Trophoblast cell (in vitro differentiated cells and primary cell): Measurements from ENCODE around the gene EPS8.

ENCODE experiments used
- DNase-seq, 2 donors: peaks; one replicate each; pipeline ENCODE4 v3.0.0-alpha.2; 2016
- H2AFZ ChIP-seq: 2 replicates; pipeline ENCODE4 v1.6.1; 2013; ENCODE audit warnings: low read length, moderate library complexity, mild to moderate bottlenecking; ENCODE audit not compliant: insufficient read depth, poor library complexity
- H2AK5ac ChIP-seq: 2 replicates; pipeline ENCODE4 v1.6.1; 2013; ENCODE audit warnings: mild to moderate bottlenecking, low read length
- H2BK120ac ChIP-seq: 2 replicates; pipeline ENCODE4 v1.6.1; 2013; ENCODE audit warnings: low read length, mild to moderate bottlenecking, moderate library complexity; ENCODE audit not compliant: insufficient read depth, poor library complexity
- H2BK12ac ChIP-seq: 2 replicates; pipeline ENCODE4 v1.6.1; 2013; ENCODE audit warnings: mild to moderate bottlenecking, low read length, moderate library complexity
- H2BK5ac ChIP-seq: 2 replicates; pipeline ENCODE4 v1.6.1; 2013; ENCODE audit warnings: low read length, low read depth, moderate library complexity, mild to moderate bottlenecking; ENCODE audit not compliant: poor library complexity
- H3K14ac ChIP-seq: 2 replicates; pipeline ENCODE4 v1.6.1; 2013; ENCODE audit warnings: mild to moderate bottlenecking, low read length
- H3K18ac ChIP-seq: 2 replicates; pipeline ENCODE4 v1.6.1; 2013; ENCODE audit warnings: mild to moderate bottlenecking, low read length
- H3K23ac ChIP-seq: 2 replicates; pipeline ENCODE4 v1.6.1; 2013; ENCODE audit warnings: low read length
- H3K27ac ChIP-seq: 2 replicates; pipeline ENCODE4 v1.5.1; 2013; ENCODE audit warnings: low read depth, mild to moderate bottlenecking, inconsistent platforms, low read length, moderate library complexity
- H3K27me3 ChIP-seq: 2 replicates; pipeline ENCODE4 v1.6.1; 2013; ENCODE audit warnings: inconsistent platforms, mild to moderate bottlenecking, low read length, moderate library complexity; ENCODE audit not compliant: insufficient read depth
- H3K36me3 ChIP-seq, 2 experiments: 1 replicate in 1 of 2; 2 replicates in 1 of 2; pipeline ENCODE4 v1.6.1; 2013; ENCODE audit warnings: low read length in 2 of 2, mild to moderate bottlenecking in 2 of 2, moderate library complexity in 1 of 2; ENCODE audit not compliant: insufficient read depth in 2 of 2, control insufficient read depth in 1 of 2
- H3K4ac ChIP-seq: 2 replicates; pipeline ENCODE4 v1.6.1; 2013; ENCODE audit warnings: low read depth, mild to moderate bottlenecking, low read length, moderate library complexity
- H3K4me1 ChIP-seq, 2 experiments: 1 replicate in 1 of 2; 2 replicates in 1 of 2; pipeline ENCODE4 v1.6.1; 2013; ENCODE audit warnings: low read length in 2 of 2, mild to moderate bottlenecking in 2 of 2, moderate library complexity in 1 of 2; ENCODE audit not compliant: insufficient read depth in 2 of 2, control insufficient read depth in 1 of 2
- H3K4me2 ChIP-seq: 2 replicates; pipeline ENCODE4 v1.6.1; 2013; ENCODE audit warnings: inconsistent platforms, mild to moderate bottlenecking, low read length, moderate library complexity
- H3K4me3 ChIP-seq: 2 replicates; pipeline ENCODE4 v1.5.1; 2013; ENCODE audit warnings: mild to moderate bottlenecking, low read depth, low read length, inconsistent platforms
- H3K79me1 ChIP-seq: one replicate; pipeline ENCODE4 v1.6.1; 2013; ENCODE audit warnings: low read length
- H3K79me2 ChIP-seq: 2 replicates; pipeline ENCODE4 v1.6.1; 2013; ENCODE audit warnings: low read length, mild to moderate bottlenecking; ENCODE audit not compliant: control insufficient read depth, insufficient read depth, poor library complexity
- H3K9ac ChIP-seq: 2 replicates; pipeline ENCODE4 v1.6.1; 2013; ENCODE audit warnings: mild to moderate bottlenecking, low read length
- H3K9me3 ChIP-seq: 2 replicates; pipeline ENCODE4 v1.6.1; 2013; ENCODE audit warnings: low read depth, mild to moderate bottlenecking, control low read depth, inconsistent platforms, low read length; ENCODE audit not compliant: insufficient read depth
- H4K12ac ChIP-seq: 2 replicates; pipeline ENCODE4 v1.6.1; 2013; ENCODE audit warnings: low read depth, mild to moderate bottlenecking, low read length, moderate library complexity
- H4K8ac ChIP-seq: 2 replicates; pipeline ENCODE4 v1.6.1; 2013; ENCODE audit warnings: low read depth, mild to moderate bottlenecking, low read length, moderate library complexity
- H4K91ac ChIP-seq: one replicate; pipeline ENCODE4 v1.6.1; 2013; ENCODE audit warnings: low read depth, mild to moderate bottlenecking, low read length, moderate library complexity
- WGBS: extraction: QIAGEN DNeasy Blood & Tissue Kit; methylation state at CpG from one replicate; pipeline ENCODE4 v1.1.7; 2013; ENCODE audit warnings: missing lambda C conversion rate; ENCODE audit not compliant: insufficient read length, insufficient coverage; ENCODE audit errors: extremely low coverage; 5-methylcytosine and 5-hydroxymethylcytosine counted together

Gene EPS8

DNA sequence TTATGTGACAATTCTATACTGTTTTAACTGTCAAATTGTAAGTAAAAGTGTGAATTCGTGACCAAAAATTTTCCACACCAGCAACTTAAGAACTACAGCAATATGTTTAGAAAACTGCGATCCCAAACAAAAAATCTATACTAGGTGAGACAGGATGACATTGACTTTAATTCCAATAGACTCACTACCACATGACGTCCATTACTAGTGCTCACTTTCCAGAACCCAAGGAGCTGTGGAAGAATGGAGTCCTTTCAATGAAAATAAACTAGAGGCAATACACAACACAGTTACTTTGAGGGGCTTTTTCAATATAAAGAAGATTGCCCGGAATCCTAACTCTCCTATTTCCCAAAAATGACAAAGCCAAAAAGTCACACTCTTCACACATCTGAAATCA lies 1.4 kb downstream of the EPS8 start:
- no peak overlapping the region for H4K8ac ChIP-seq
- no peak overlapping the region for H4K12ac ChIP-seq
- no peaks in the 10 kb centered on the region for H3K27me3 ChIP-seq
- H3K27ac ChIP-seq = no peak overlapping the region
- no peak overlapping the region for H3K14ac ChIP-seq
- no peak overlapping the region for H3K4me3 ChIP-seq
- no peak overlapping the region for H2BK120ac ChIP-seq
- H2BK12ac ChIP-seq = no peak overlapping the region
- no peak for DNase-seq
- H3K4me2 ChIP-seq = peak overlapping the region; percentile 95
- H4K91ac ChIP-seq = no peak overlapping the region
- no peak overlapping the region for H3K4ac ChIP-seq
- H3K36me3 ChIP-seq = no peaks in the 10 kb centered on the region
- no peak overlapping the region for H2BK5ac ChIP-seq
- peaks cover 12% of the 10 kb centered on the region for H3K79me1 ChIP-seq
- peaks cover 0 to 5% of the 10 kb centered on the region in 2 experiments for H3K4me1 ChIP-seq
- H3K23ac ChIP-seq = no peak overlapping the region
- no peak overlapping the region for H2AK5ac ChIP-seq
- H3K18ac ChIP-seq = no peak overlapping the region
- H3K79me2 ChIP-seq = peaks cover 6% of the 10 kb centered on the region
- no peak overlapping the region for H2AFZ ChIP-seq
- no peaks in the 10 kb centered on the region for H3K9me3 ChIP-seq
- WGBS = no CpG with 5 or more reads among the region's 4 CpGs
- H3K9ac ChIP-seq = no peak overlapping the region

DNA sequence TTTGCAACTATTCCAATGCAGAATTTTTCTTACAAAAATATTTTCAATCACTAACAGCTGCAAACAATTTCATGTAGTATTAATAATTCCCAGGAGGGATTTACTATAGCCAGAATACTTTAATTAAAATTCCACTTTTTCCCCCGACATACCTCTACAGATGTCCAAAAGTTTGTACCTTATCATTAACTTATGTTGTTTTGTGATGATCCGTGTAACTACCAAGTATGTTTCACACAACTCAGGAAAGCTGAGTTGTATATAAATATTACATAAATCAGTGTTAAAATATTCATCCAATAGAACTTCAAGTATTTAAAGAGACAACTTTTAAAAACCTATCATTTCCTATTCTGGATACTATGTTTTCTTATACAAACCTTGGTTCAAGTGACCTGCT lies 2.4 kb downstream of the EPS8 start:
- H3K4ac ChIP-seq = no peak overlapping the region
- H3K4me3 ChIP-seq = no peak overlapping the region
- no peak overlapping the region for H3K4me2 ChIP-seq
- no CpG with 5 or more reads among the region's 2 CpGs for WGBS
- no peaks in the 10 kb centered on the region for H3K9me3 ChIP-seq
- H3K14ac ChIP-seq = no peak overlapping the region
- H3K23ac ChIP-seq = no peak overlapping the region
- no peak overlapping the region for H2AK5ac ChIP-seq
- no peak overlapping the region for H2BK5ac ChIP-seq
- H3K79me2 ChIP-seq = peaks cover 6% of the 10 kb centered on the region
- H4K8ac ChIP-seq = no peak overlapping the region
- H4K12ac ChIP-seq = no peak overlapping the region
- H3K9ac ChIP-seq = no peak overlapping the region
- no peak overlapping the region for H2BK12ac ChIP-seq
- DNase-seq = no peak
- no peaks in the 10 kb centered on the region for H3K36me3 ChIP-seq
- H2AFZ ChIP-seq = no peak overlapping the region
- no peak overlapping the region for H2BK120ac ChIP-seq
- H3K4me1 ChIP-seq = peaks cover 0 to 5% of the 10 kb centered on the region in 2 experiments
- H3K18ac ChIP-seq = no peak overlapping the region
- no peak overlapping the region for H3K27ac ChIP-seq
- H4K91ac ChIP-seq = no peak overlapping the region
- H3K27me3 ChIP-seq = no peaks in the 10 kb centered on the region
- H3K79me1 ChIP-seq = peaks cover 12% of the 10 kb centered on the region

DNA sequence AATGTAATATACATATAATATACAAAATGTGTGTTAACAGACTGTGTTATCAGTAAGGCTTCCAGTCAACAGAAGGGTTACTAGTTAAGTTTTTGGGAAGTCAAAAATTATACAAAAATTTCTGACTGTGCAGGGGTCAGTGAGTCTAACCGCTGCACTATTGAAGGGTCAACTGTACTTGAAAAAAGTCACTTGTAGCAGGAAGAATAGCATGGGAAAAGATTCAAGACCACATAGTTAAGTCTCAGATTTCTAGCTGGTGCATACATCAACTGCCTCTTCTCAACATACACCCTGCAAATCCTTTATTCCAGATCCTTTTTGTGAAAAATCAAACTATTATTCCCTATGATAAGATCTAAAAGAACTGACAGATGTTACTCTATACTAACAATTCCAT lies 5.9 kb downstream of the EPS8 start:
- H4K8ac ChIP-seq = no peak overlapping the region
- H3K4me3 ChIP-seq = no peak overlapping the region
- H4K91ac ChIP-seq = no peak overlapping the region
- H3K18ac ChIP-seq = no peak overlapping the region
- no peak overlapping the region for H2BK12ac ChIP-seq
- no peaks in the 10 kb centered on the region for H3K9me3 ChIP-seq
- H3K27ac ChIP-seq = no peak overlapping the region
- peaks cover 0 to 1% of the 10 kb centered on the region in 2 experiments for H3K36me3 ChIP-seq
- no peak overlapping the region for H3K4ac ChIP-seq
- no peaks in the 10 kb centered on the region for H3K79me1 ChIP-seq
- WGBS = no CpG with 5 or more reads among the region's 1 CpG
- peaks cover 1% of the 10 kb centered on the region for H3K79me2 ChIP-seq
- no peaks in the 10 kb centered on the region for H3K27me3 ChIP-seq
- no peak overlapping the region for H3K4me2 ChIP-seq
- H3K9ac ChIP-seq = no peak overlapping the region
- DNase-seq = no peak
- no peak overlapping the region for H2BK5ac ChIP-seq
- no peak overlapping the region for H4K12ac ChIP-seq
- no peak overlapping the region for H3K23ac ChIP-seq
- no peak overlapping the region for H2BK120ac ChIP-seq
- H3K4me1 ChIP-seq = no peaks in the 10 kb centered on the region
- no peak overlapping the region for H3K14ac ChIP-seq
- H2AFZ ChIP-seq = no peak overlapping the region
- no peak overlapping the region for H2AK5ac ChIP-seq

DNA sequence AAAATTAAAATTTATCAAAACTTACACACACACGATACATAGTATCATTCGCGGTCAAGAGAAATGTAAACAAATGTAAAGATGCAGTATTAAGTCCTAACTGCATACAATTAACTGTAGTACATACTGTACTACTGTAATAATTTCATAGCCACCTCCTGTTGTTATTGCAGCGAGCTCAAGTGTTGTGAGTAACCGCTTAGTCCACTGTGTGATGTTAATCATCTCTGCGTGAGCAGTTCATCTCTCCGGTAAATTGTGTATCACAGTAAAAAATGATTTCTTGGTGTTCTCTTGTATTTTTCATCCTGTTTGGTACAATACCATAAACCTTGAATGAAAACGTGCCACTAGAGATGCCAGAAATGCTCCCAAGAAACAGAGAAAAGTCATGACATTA lies 6.5 kb downstream of the EPS8 start:
- peaks cover 0 to 1% of the 10 kb centered on the region in 2 experiments for H3K36me3 ChIP-seq
- no peak overlapping the region for H3K18ac ChIP-seq
- WGBS = no CpG with 5 or more reads among the region's 8 CpGs
- H3K79me2 ChIP-seq = peaks cover 1% of the 10 kb centered on the region
- H3K27ac ChIP-seq = no peak overlapping the region
- H2AK5ac ChIP-seq = no peak overlapping the region
- H3K23ac ChIP-seq = no peak overlapping the region
- H3K9me3 ChIP-seq = no peaks in the 10 kb centered on the region
- no peaks in the 10 kb centered on the region for H3K79me1 ChIP-seq
- no peak overlapping the region for H2BK120ac ChIP-seq
- no peak overlapping the region for H3K4ac ChIP-seq
- H4K91ac ChIP-seq = no peak overlapping the region
- H2AFZ ChIP-seq = no peak overlapping the region
- no peaks in the 10 kb centered on the region for H3K4me1 ChIP-seq
- H3K27me3 ChIP-seq = no peaks in the 10 kb centered on the region
- H4K8ac ChIP-seq = no peak overlapping the region
- no peak overlapping the region for H3K14ac ChIP-seq
- no peak overlapping the region for H3K4me3 ChIP-seq
- DNase-seq = no peak
- H3K4me2 ChIP-seq = no peak overlapping the region
- no peak overlapping the region for H2BK12ac ChIP-seq
- H3K9ac ChIP-seq = no peak overlapping the region
- H4K12ac ChIP-seq = no peak overlapping the region
- H2BK5ac ChIP-seq = no peak overlapping the region
